ENCODE results near the gene PTF1A.

The PTF1A gene

GRCh38 chr10:23191764-23192711 lies at the start of gene PTF1A:
Gene PTF1A, plus strand, starts transcription at chr10:23192312. Its CDS starts 219 bp downstream, at chr10:23192531.
- no peak for DNase-seq (ENCODE audit: low spot score)

DNA sequence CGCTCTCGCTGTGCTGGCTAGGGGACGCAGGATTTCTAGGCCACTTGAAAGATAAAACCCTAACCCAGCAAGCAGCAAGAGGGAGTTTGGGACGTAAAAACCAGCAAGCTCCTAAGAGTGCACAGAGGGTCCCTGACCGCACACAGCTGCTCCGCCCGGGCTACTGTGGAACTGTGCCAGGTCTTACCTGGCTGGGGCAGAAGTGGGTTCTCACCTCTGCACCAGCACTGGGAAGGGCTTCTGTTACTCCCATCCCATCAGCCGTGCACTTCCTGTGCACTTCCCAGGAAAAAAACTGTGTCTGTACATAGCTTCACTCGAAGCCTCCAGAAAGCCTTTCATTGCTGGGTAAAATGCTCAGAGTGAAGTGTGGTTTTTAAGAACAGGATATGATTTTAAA lies 45.9 kb upstream of the PTF1A start:
- DNase-seq (ENCODE audit: low spot score): no peak

- no peak for DNase-seq (ENCODE audit: low spot score)
Measured at GRCh38 chr10:23147035-23147434, 45.1 kb upstream of the PTF1A start.

DNA sequence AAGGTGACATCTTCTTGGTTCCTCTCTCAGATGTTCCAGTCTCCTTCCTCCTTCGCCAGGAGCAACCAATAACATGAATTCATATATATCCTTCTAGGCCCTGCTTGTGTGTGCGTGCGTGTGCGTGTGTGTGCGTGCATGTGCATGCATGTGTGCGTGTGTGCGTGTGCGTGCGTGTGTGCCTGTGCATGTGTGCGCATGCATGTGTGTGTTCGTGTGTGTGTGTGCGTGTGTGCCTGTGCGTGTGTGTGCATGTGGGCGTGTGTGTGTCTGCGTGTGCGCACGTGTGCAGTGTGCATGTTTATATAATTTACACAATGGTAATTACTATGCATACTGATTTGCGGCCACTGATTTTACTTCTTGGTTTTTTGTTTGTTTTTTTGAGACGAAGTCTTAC lies 43.9 kb upstream of the PTF1A start:
- no peak for DNase-seq (ENCODE audit: low spot score)

DNA sequence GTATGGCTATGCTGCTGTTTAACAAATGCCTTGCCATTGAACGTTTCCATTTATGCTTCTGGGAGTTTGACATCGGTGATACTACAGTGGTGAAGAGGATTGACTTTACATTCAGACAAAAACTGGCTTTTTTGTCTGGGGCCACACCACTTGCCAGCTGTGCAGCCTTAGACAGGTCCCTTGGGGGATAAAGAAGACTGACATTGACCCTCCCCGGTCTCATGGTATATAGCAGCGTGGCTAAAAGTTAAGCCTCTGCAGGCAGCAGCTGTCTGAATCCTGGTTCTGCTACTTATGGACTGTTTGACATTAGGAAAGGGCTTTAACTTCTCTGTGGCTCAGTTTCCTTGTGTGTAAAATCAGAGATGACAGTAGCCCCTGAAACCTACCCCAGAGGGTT lies 42.0 kb upstream of the PTF1A start:
- no peak for DNase-seq (ENCODE audit: low spot score)

DNA sequence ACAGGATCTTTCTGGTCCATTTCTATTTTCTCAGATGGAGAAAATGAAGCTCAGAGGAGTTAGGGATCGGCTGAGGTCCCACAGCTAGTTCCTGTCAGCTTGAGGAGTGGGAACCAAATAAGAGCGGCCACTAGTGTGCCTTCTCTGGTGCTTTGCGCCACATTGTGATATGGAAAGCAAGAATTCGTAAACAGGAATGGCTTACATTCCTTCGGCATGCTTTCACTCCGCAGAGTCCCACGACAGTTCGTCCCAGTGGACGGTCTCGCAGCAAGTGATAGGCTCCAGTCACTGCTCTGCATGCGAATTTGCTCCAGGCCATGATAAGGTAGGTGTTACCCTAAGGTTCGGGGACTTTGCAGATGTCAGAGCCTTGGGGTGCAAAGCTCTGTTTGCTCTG lies 41.5 kb upstream of the PTF1A start:
- DNase-seq (ENCODE audit: low spot score): no peak

DNA sequence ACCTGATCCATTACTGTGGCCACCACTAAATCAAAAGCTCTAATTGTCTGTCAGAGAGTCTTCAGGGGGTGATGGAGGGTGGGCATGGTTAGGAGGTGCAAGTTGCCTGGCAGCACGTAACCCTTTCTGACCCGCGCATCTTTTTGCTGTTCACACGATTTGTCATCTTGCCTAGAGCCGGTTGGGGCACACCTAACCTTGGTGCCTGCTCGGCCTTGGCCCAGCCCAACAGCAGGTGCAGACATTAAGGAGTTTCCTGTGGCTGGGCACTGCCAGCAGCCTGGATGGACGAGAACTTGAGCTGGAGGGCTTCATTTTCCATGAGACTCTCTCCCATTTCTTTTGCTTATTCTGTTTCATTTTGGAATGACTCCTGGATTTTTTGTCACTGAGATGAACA lies 41.0 kb upstream of the PTF1A start:
- DNase-seq (ENCODE audit: low spot score): no peak

GRCh38 chr10:23155169-23155568 lies 36.9 kb upstream of the PTF1A start:
- no peak for DNase-seq (ENCODE audit: low spot score)

- DNase-seq (ENCODE audit: low spot score): no peak
Measured at GRCh38 chr10:23156447-23157150, 35.5 kb upstream of the PTF1A start.

DNA sequence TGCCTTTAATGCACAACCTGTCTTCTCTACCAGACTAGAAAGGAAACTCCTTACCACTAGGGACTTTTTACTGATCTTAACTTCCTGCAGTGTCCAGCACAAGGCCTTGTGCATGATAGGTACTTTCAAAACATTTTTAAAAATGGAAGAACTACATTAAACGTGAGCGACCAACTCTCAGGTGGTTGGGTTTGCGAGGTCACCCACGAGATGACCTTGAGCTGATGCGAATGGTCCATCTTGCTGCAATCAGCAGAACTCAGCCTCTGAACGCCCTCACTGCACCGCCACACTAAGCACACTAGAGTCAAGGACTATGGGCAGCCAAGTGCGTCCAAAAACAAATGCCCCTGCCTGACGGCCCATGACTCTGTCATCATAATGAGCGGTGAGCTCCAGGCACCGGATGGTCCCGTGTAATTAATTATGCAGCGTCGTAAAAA lies 34.9 kb upstream of the PTF1A start:
- no peak for DNase-seq (ENCODE audit: low spot score)

DNA sequence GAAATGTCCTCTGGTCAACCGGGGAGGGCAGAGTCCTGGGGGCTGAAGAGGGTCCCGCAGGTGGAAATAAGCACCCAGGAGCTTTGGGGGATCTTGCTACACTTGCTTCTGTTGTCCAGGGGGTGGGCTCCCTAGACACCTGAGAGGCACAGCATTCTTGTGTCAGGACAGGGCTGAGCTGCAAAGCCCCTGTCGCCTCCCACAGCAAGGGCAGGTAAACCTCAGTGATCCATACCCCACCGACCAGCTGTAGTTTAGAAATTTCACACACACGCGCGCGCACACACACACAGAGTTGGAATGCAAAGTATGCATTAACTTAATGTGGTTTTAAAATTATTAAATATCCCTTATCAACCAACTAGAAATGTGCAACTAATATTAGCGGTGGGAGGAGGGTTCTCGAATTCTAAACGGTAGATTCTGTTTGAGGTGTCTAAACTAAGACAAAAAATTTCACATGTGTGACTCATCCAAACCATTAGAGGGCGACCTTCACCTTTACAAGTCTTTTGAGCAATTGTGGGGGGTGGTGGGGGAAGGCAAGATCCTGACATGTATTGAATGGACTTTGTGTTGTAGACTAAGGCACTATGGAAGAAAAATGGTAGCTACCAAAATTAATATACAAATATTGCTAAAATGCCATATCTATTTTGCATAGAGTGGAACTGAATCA lies 34.3 kb upstream of the PTF1A start:
- no peak for DNase-seq (ENCODE audit: low spot score)

GRCh38 chr10:23158370-23158769 lies 33.7 kb upstream of the PTF1A start:
- DNase-seq (ENCODE audit: low spot score): peak; percentile 33

GRCh38 chr10:23171232-23171876 lies 20.8 kb upstream of the PTF1A start:
- DNase-seq (ENCODE audit: low spot score): no peak

GRCh38 chr10:23172429-23173213 lies 19.5 kb upstream of the PTF1A start:
- DNase-seq (ENCODE audit: low spot score): no peak

GRCh38 chr10:23173214-23174073 lies 18.7 kb upstream of the PTF1A start:
- DNase-seq (ENCODE audit: low spot score): no peak

- no peak for DNase-seq (ENCODE audit: low spot score)
Measured at GRCh38 chr10:23174074-23174976, 17.8 kb upstream of the PTF1A start.

DNA sequence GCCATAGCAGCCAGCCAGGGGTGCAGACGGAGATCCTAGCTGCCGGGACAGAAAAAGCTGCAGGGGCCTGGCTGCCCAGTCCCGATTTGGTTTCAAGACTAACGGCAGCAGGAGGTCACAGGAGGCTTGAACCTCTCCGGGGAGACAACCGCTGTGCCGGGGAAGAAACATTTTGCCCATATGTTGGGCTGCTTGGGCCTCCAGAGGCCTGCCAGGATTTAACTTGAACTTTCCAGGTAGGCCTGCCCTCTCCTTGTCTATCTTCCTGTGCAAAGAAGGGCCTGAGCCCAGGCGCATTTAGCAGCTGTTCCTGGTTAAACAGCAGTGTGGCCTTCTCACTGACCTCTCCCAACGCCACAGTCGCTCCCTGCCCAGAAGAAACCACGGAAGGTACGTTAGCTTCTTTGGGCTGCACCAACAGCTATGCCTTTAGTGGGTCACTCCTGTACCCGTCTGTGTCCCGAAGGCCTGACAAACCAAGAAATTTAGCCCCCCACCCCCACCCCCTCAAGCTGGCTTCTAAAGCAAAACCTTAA lies 17.1 kb upstream of the PTF1A start:
- no peak for DNase-seq (ENCODE audit: low spot score)

- DNase-seq (ENCODE audit: low spot score): no peak
Measured at GRCh38 chr10:23186178-23186577, 5.9 kb upstream of the PTF1A start.

DNA sequence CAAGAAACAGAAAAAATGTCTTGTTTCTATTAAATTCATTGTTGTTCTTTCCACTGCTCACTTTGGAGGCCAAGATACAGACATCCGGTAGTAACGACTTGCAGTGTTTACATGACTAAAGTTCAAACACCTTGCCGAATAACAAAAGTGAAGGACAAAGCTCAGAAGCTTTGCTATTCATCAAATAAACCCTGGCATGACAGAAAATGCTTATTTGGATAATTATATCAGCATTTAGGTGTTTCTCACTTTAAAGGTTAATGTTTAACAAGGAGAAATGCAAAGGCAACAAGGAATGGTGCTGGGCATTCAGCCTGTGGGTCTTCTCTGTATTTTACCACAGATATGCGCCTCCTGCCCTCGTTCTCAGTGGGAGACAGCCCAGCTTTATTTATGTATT lies 5.4 kb upstream of the PTF1A start:
- DNase-seq (ENCODE audit: low spot score): no peak

Data from CD4-positive, alpha-beta T cell treated with Interleukin-2 at 100 ng/mL for 4 hours (primary cell).